ENCODE measurements around the gene CHMP4B. TPM values are rescaled to one million over a fixed set of nuclear protein-coding genes. Genes with fewer than 3 reads are reported as not detected.
A peak's percentile ranks its signal among the peaks of the same experiment; 100 is the strongest.

The CHMP4B gene
- total RNA-seq, 2 donors from 2014 or later, result 102 to 104 TPM

DNA sequence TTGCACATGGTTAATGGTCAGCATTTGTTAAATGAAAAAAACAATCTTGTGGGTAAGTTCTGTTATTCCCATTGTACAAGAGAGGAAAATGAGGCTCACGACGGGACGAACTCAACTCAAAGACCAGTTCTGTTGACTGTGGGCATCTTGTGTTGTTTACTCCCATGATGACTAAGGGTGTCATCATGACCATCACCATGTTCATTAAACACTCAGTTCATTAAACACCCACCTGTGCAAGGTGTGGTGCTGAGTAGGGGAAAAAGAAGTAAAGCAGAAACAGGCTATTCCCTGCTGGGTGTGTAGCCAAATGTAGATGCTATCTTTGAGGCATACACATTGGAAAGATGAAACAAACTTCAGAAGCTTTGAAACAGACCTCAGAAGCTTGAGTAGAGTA lies 4.5 kb downstream of the CHMP4B start:
- Mint-ChIP-seq H3K9me3 (no peaks in the 10 kb centered on the region), H3K4me1 (ENCODE audit: low read depth) (peaks cover 86% of the 10 kb centered on the region), H3K27ac (no peak overlapping the region), H3K4me3 (no peak overlapping the region), H3K27me3 (ENCODE audit: low read depth) (no peaks in the 10 kb centered on the region), H3K36me3 (ENCODE audit: insufficient read depth in 2 of 2) (peaks cover 21 to 26% of the 10 kb centered on the region in 2 donors)
- ATAC-seq (replicated peaks in 1 of 2), result no peak
- no peak for DNase-seq

DNA sequence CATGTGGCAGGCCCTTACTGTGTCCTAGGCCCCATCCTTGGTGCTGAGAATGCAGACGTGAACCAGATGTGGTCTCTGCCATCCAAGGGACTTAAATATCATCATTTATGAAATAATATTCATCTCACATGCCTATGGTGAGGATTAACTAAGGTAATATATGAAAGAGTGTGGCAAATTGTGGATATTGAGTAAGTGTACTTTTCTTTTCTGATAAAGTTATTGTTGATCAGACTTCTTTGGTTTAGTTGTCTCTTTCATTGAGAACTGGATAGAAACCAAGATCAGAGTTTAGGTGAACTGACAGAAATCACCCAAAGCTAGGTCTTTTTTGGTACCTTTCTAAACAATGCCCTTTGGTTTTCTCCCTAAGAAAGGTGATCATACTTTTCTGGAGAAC lies 5.0 kb downstream of the CHMP4B start:
- ATAC-seq (replicated peaks in 1 of 2), result no peak
- peaks cover 87% of the 10 kb centered on the region for H3K4me1 Mint-ChIP-seq (ENCODE audit: low read depth)
- H3K4me3 Mint-ChIP-seq, result no peak overlapping the region
- no peak overlapping the region for H3K27ac Mint-ChIP-seq
- DNase-seq, result no peak
- H3K9me3 Mint-ChIP-seq, result no peaks in the 10 kb centered on the region
- no peaks in the 10 kb centered on the region for H3K27me3 Mint-ChIP-seq (ENCODE audit: low read depth)
- H3K36me3 Mint-ChIP-seq (ENCODE audit: insufficient read depth in 2 of 2), result peaks cover 20 to 26% of the 10 kb centered on the region in 2 donors

DNA sequence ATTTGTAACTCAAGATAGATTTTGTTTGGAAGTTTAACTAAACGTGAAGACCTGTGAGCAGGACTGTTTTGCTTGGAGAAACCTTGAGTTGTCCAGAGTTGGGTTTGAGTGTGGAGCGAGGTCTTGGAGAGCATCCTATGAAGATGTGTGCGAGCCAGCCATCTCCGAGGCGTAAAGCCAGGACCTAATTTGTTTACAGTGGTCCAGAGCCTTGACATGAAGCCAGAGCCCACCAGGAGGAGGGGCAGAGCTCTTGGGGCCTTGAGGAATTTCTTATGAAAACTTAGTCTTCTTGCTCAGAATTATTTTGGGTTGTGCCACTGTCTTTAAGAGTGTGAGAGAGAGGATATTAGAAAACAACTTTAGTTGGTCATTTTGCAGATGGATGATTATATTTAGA lies 6.3 kb downstream of the CHMP4B start:
- H3K4me1 Mint-ChIP-seq (ENCODE audit: low read depth), result peaks cover 87% of the 10 kb centered on the region
- no peak overlapping the region for H3K27ac Mint-ChIP-seq

DNA sequence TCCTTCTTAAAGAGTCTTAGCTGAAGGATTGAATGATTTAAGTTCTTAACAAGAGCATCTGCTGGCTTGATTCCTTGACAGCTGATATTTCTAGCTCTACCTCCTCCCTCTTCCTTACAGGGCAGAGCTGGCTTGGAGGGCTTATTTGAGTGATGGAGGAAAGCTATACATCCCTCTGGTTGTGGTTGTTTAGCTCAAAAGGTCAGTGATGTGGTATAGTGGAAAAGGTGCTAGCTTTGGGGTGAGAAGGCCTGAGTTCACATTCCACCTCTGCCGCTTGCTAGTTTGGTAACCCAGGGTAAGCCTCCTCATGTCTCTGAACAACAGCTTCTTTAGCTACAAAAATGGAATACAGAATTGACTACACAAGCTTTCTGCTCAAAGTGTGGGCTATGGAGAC lies 8.3 kb downstream of the CHMP4B start:
- Mint-ChIP-seq H3K27me3 (ENCODE audit: low read depth) (no peaks in the 10 kb centered on the region), H3K4me3 (no peak overlapping the region), H3K27ac (peak overlapping the region; percentile 72), H3K4me1 (ENCODE audit: low read depth) (peaks cover 84% of the 10 kb centered on the region), H3K36me3 (ENCODE audit: insufficient read depth in 2 of 2) (peaks cover 3 to 6% of the 10 kb centered on the region in 2 donors), H3K9me3 (no peaks in the 10 kb centered on the region)
- no peak for DNase-seq
- ATAC-seq (replicated peaks in 1 of 2), result no peak

More for the DNA sequence above, 6.3 kb downstream of the CHMP4B start:
- ATAC-seq (replicated peaks in 1 of 2) (no peak), DNase-seq (no peak)
- no peak overlapping the region for H3K4me3 Mint-ChIP-seq
- H3K36me3 Mint-ChIP-seq (ENCODE audit: insufficient read depth in 2 of 2), result peaks cover 12 to 17% of the 10 kb centered on the region in 2 donors
- H3K9me3 Mint-ChIP-seq, result no peaks in the 10 kb centered on the region
- no peaks in the 10 kb centered on the region for H3K27me3 Mint-ChIP-seq (ENCODE audit: low read depth)

DNA sequence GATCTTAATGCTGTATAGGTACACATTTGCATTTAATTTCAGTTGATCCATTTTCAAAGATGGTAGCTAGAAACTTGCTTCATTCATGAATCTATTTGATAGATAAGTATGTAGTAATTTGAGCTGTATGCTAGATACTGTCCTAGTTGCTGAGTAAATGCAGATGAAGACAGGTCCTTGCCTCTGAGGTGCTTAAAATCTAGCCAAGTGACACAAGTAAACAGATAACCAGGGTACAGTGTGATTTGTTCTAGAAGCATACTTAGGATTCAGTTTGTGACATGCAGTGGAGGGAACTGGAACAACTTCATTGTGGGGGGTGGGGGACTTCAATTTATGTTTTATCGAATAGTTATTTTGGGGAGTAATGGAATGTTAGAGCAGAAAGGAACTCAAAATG lies 9.2 kb downstream of the CHMP4B start:
- H3K4me1 Mint-ChIP-seq (ENCODE audit: low read depth), result peaks cover 84% of the 10 kb centered on the region
- ATAC-seq (replicated peaks in 1 of 2) (no peak), DNase-seq (no peak)
- H3K4me3 Mint-ChIP-seq, result no peak overlapping the region
- H3K27ac Mint-ChIP-seq, result no peak overlapping the region
- no peaks in the 10 kb centered on the region for H3K9me3 Mint-ChIP-seq
- peaks cover under 1 to 6% of the 10 kb centered on the region in 2 donors for H3K36me3 Mint-ChIP-seq (ENCODE audit: insufficient read depth in 2 of 2)
- no peaks in the 10 kb centered on the region for H3K27me3 Mint-ChIP-seq (ENCODE audit: low read depth)

DNA sequence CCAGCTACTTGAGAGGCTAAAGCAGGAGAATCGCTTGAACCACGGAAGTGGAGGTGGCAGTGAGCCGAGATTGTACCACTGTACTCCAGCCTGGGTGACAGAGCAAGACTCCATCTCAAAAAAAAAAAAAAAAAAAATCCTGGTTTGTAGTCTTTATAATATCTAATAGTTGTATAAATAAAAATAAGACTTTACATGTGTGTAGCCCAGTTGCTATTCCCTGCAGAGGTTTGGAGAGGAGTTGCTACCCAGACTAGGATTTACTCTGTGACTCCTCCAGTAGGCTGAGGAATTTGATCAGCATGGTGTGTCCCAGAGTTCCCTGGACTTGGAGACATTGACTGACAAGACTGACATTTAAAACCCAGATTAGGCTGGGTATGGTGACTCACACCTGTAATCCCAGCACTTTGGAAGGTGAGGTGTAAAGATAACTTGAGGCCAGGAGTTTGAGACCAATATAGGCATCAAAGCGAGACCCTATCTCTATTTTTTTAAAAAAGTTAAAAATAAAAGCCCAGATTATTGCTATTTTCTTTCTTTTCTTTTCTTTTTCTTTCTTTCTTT lies 10.2 kb downstream of the CHMP4B start:
- DNase-seq (no peak), ATAC-seq (replicated peaks in 1 of 2) (no peak)
- Mint-ChIP-seq H3K36me3 (ENCODE audit: insufficient read depth in 2 of 2) (peaks cover 0 to 2% of the 10 kb centered on the region in 2 donors), H3K4me1 (ENCODE audit: low read depth) (peaks cover 84% of the 10 kb centered on the region), H3K27ac (no peak overlapping the region), H3K9me3 (no peaks in the 10 kb centered on the region), H3K4me3 (no peak overlapping the region), H3K27me3 (ENCODE audit: low read depth) (no peaks in the 10 kb centered on the region)

DNA sequence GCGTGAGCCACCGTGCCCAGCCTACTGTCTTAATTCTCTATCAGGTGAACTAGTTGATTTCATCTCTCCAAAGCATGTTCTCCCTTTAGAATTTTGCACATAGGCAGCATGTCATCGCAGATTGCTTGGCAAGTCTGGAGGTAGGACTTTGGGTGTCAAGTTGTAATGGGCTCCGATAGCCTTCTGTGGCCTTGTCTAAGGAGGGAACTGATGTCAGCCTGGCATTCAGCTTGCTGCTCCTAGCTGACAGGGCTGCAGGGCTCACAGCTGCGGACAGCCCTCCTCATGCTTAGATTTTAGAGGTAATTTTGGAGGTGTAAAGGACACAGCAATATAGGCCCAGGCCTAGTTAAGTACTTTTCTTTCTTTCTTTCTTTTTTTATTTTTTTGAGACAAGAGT lies 11.3 kb downstream of the CHMP4B start:
- Mint-ChIP-seq H3K27me3 (ENCODE audit: low read depth) (no peaks in the 10 kb centered on the region), H3K9me3 (no peaks in the 10 kb centered on the region), H3K36me3 (ENCODE audit: insufficient read depth in 2 of 2) (peaks cover 0 to 2% of the 10 kb centered on the region in 2 donors), H3K4me1 (ENCODE audit: low read depth) (peaks cover 82% of the 10 kb centered on the region), H3K27ac (no peak overlapping the region), H3K4me3 (no peak overlapping the region)
- no peak for ATAC-seq (replicated peaks in 1 of 2)
- DNase-seq, result no peak

DNA sequence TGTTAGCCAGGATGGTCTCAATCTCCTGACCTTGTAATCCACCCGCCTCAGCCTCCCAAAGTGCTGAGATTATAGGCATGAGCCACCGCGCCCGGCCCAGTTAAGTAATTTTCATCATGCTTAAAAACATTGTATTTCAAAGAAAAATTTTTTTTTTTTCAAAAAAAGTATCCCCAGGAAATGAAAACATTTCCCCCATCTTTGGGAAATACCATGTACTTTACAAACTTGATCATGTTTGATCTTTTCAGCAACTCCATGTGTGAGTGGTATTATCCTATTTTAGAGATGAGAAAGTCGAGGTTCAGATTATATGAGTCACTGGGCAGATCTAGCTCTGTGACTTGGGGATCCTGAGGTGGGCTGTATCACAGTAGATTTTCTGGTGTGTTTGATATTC lies 11.8 kb downstream of the CHMP4B start:
- H3K4me1 Mint-ChIP-seq (ENCODE audit: low read depth), result peaks cover 81% of the 10 kb centered on the region

DNA sequence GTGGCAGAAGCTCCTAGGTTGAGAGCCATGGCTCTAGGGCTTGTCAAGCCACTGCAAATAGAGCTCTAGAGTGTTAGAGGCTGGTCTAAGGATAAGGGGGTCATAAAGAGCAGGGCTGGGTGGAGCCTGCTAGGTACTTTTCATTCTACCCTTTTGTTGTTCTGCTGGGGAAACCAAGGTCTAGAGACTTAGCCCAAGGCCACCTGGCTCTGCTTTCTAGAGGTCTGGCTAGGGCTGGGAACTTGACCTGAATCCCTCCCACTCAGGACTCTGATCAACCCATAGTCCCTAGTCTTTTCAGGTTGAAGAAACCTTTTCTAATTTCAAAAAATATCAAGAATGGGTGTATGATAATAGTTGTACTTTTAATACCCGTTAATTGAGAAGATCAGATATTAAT lies 13.7 kb downstream of the CHMP4B start:
- peaks cover 81% of the 10 kb centered on the region for H3K4me1 Mint-ChIP-seq (ENCODE audit: low read depth)

More for the DNA sequence above, 11.8 kb downstream of the CHMP4B start:
- H3K27ac Mint-ChIP-seq, result no peak overlapping the region
- no peaks in the 10 kb centered on the region for H3K27me3 Mint-ChIP-seq (ENCODE audit: low read depth)
- H3K4me3 Mint-ChIP-seq, result no peak overlapping the region
- peaks cover 0 to 2% of the 10 kb centered on the region in 2 donors for H3K36me3 Mint-ChIP-seq (ENCODE audit: insufficient read depth in 2 of 2)
- DNase-seq, result no peak
- no peak for ATAC-seq (replicated peaks in 1 of 2)
- no peaks in the 10 kb centered on the region for H3K9me3 Mint-ChIP-seq

DNA sequence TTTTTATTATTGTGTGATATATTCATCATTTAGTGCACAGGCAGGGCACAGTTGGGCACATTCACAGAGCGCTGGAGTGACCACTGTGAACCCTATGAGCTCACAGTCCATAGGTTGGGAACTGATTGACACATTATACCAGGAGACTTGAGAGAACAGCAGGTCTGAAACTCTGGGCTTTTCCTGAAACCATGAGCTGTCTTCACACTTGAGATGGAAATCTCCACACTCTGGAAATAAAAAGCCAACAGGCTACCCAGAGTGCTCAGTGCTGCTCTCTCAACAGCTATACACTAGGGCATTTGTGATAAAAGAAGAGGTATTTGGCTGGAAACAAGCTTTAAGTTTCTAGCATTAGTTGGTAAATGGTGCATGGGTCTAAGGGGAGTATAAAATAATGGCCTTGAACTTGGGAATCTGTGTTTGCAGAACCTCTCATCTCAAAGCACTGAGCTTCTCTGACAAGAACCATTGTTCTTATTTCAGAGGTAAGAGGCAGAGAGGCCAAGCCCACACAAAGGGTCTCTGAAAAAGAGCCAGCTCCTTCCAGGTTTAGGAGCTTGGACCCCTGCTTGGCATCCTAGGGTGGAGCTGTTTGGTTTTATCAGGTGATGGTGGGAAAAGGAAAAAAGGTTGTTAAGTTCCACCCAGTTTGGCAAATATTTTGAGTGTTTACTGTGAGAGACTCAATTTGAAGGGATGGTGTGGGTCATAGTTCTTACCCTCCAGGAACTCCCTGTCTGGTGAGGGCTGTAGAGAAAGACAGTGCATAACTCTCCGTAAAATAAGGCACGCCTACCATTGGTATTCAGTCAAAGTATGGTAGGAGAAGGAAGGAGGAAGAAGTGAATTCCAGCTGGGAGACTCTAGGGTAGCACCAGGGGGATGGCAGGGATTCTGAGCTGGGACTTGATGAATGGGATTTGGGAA lies 14.5 kb downstream of the CHMP4B start:
- H3K27ac Mint-ChIP-seq, result peak overlapping the region; percentile 13
- H3K4me3 Mint-ChIP-seq, result no peak overlapping the region
- H3K9me3 Mint-ChIP-seq, result no peaks in the 10 kb centered on the region
- H3K27me3 Mint-ChIP-seq (ENCODE audit: low read depth), result no peaks in the 10 kb centered on the region
- ATAC-seq (replicated peaks in 1 of 2) (no peak), DNase-seq (no peak)
- no peaks in the 10 kb centered on the region for H3K36me3 Mint-ChIP-seq (ENCODE audit: insufficient read depth in 2 of 2)
- H3K4me1 Mint-ChIP-seq (ENCODE audit: low read depth), result peaks cover 77% of the 10 kb centered on the region

More for the DNA sequence above, 13.7 kb downstream of the CHMP4B start:
- Mint-ChIP-seq H3K4me3 (no peak overlapping the region), H3K9me3 (no peaks in the 10 kb centered on the region), H3K27ac (no peak overlapping the region), H3K36me3 (ENCODE audit: insufficient read depth in 2 of 2) (no peaks in the 10 kb centered on the region), H3K27me3 (ENCODE audit: low read depth) (no peaks in the 10 kb centered on the region)
- no peak for ATAC-seq (replicated peaks in 1 of 2)
- DNase-seq, result no peak

DNA sequence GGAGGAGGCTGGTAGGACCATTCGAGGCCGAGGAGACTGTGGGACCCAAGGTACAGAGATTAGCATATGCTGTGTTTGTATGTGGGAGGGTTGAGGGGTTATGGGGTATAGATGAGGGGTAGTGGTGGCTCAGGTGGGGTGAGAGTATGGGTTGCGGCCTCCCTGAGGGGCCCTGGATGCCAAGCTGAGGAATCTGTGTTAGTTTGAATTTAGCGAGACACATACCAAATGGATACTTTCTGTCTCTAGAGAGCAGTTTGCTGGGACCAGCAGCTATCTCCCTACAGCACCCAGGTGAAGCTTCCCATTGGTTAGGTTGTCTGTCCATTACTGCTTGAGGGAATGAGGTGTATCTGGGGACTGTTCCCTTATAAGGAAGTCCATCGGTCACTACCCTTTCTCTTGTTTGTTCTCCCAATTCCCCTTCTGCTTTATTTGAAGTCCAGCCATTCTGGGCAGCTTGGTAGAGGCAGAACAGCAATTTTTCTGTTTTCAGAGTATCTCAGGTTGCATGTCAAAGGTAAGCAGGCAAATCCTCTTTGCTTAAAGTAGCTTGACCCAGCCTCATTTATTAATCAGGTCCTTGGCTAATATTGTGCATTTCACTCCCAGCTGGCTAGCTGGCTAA lies 15.2 kb downstream of the CHMP4B start:
- no peak for DNase-seq
- Mint-ChIP-seq H3K4me3 (no peak overlapping the region), H3K27ac (no peak overlapping the region), H3K9me3 (no peaks in the 10 kb centered on the region), H3K4me1 (ENCODE audit: low read depth) (peaks cover 76% of the 10 kb centered on the region), H3K36me3 (ENCODE audit: insufficient read depth in 2 of 2) (no peaks in the 10 kb centered on the region), H3K27me3 (ENCODE audit: low read depth) (no peaks in the 10 kb centered on the region)
- ATAC-seq (replicated peaks in 1 of 2), result no peak

DNA sequence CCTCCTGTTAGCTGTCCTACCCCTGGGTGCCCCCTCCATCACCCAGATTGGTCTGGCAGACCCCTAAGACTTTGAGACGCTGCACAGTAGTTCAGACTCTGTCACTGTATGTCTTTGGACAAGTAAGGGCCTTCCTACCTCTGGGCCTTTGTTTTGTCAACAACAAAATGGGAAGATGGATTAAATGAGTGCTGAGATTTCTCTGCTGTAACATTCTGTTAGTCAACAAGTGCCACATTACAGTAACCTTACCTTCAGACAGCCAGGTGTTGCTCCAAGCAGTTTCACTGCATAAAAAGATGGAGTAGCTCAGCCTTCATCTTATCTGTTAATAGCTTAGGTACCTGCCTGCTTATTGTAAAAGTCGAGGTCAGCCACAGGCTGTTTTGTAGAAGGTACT lies 16.0 kb downstream of the CHMP4B start:
- Mint-ChIP-seq H3K27me3 (ENCODE audit: low read depth) (no peaks in the 10 kb centered on the region), H3K27ac (no peak overlapping the region), H3K36me3 (ENCODE audit: insufficient read depth in 2 of 2) (no peaks in the 10 kb centered on the region), H3K9me3 (no peaks in the 10 kb centered on the region), H3K4me3 (no peak overlapping the region), H3K4me1 (ENCODE audit: low read depth) (peaks cover 75% of the 10 kb centered on the region)
- no peak for DNase-seq
- ATAC-seq (replicated peaks in 1 of 2), result no peak

DNA sequence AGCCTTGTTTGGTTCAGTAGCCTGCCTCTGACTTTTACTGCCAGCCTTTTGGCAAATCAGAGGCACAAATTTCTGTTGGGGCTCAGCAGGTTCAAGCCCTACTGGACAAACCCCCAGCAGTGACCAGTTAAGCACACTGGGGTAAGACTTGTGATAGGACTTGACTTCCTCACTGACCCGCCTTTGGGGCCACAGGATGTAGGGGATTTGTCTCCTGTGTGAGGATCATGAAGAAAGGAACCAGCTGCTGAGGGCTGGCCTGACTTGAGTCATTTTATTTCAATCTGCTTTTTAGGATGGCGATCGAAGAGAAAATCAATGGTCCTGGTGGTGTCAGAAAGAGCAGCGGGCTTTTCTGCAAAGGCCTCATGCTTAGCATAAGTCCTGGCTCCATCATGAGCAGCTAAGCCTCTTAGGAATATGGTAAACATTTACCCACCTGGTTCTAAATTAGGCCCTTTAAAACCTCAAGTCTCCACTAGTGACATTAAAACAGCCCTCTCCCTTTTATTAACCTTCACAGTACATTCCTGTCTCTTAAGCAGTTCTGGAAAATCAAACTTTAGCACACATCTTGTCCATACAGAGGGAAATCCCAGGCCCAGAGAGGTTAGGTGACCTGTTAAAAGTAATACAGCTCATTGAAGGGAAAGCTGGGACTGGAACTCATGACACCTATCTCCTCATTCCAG lies 16.6 kb downstream of the CHMP4B start:
- Mint-ChIP-seq H3K27ac (no peak overlapping the region), H3K27me3 (ENCODE audit: low read depth) (no peaks in the 10 kb centered on the region)
- no peak for ATAC-seq (replicated peaks in 1 of 2)

More for the DNA sequence above, 16.6 kb downstream of the CHMP4B start:
- Mint-ChIP-seq H3K36me3 (ENCODE audit: insufficient read depth in 2 of 2) (no peaks in the 10 kb centered on the region), H3K9me3 (no peaks in the 10 kb centered on the region), H3K4me1 (ENCODE audit: low read depth) (peaks cover 68% of the 10 kb centered on the region), H3K4me3 (no peak overlapping the region)
- DNase-seq, result no peak
